NCI-H2171 treated with DMSO at 0.1 percent for 48 hours (cell line): Measurements from ENCODE around the gene BARD1.
"Not testable (repeated sequence)": the region's sequence is repeated elsewhere in the genome, so short reads cannot be mapped to it uniquely, and the experiment has no call there.

Experiments
- DNase-seq: peaks from one replicate; lab custom pipeline; 2025; lab: John Stamatoyannopoulos, UW

The BARD1 gene

GRCh38 chr2:214765180-214765579 is 44.3 kb downstream of the BARD1 start:
- DNase-seq = no peak

GRCh38 chr2:214753455-214753854 is 56.0 kb downstream of the BARD1 start:
- DNase-seq = no peak

GRCh38 chr2:214750529-214750928 is 59.0 kb downstream of the BARD1 start:
- no peak for DNase-seq

DNA sequence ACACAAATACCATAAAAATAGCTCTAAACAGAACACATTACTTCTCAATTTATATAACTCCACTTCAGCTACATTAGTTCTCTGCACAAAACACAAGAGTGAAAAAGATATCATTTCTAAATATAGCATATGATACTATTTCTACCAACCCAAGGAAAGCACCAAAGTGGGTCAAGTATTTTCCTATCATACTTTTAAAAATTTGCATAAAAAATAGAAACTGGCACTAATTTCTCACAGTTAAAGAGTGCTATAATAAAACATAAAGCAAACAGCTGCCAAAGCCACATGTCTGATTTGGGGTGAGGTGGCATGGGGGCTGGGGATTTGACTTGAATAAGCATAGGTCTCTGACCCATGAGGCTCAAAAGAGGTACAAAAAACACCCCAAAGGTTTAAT is 61.5 kb downstream of the BARD1 start:
- no peak for DNase-seq

DNA sequence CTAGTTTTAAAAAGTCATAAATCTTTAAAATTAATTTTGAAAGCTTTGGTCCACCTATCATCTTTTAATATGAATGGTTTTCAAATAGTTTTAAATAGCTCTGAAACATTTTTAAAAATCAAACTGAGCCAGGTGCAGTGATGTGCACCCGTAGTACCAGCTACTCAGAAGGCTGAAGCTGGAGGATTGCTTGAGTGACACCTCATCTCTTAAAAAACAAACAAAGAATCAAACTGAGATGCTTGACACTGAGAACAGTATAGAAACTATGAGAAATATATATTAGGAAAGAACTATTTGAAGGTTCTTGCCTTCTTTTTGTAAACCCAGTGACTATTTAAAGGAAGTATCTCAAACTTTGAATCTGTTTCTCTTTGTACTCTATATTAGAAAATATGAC is 67.4 kb downstream of the BARD1 start:
- DNase-seq = no peak

GRCh38 chr2:214740867-214741395 is 68.6 kb downstream of the BARD1 start:
- DNase-seq = no peak

DNA sequence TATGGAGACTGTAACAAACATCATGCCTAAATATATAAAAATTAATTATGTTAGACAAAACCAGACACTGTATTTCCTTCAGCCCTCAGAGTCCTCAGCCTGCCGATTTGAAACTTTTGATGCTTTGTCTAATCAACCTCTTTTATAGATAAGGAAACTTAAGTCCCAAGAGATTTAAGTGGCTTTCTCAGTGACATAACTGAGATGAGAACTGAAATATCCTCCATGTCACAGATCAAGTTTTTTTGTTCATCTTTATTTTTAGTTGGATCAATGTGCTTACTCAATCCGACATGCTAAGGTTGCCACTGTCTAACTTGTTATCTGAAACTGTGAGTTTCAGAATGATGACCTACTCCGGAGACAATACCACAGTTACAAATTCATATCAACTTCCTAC is 72.3 kb downstream of the BARD1 start:
- no peak for DNase-seq

DNA sequence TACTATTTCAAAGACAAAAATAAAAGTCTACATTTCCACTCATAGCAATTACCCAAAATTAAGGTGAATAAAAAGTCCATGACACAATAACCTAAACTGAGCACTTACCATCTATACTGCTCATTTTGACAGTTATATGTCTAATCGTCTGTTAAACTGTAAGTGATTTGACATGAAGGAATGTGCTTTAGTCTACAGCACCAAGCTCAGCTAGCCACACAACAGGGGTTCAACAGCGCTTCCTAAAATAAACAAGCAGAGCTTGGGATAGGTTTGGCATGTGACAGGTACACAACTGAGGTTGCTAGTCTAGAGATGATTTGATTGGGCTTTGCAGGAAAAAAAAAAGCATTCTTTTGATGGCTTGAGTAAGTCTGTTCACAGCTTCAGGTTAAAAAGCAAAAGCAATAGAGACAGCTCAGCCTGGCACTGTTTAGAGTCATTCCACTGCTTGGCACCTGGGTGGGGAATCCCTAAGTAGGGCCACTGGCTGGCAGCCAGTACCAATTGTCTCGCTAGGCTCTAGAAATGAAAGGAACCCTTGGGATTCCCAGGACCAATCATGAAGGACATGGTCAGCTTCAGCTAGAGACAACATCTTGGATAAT is 78.6 kb downstream of the BARD1 start:
- DNase-seq = peak; percentile 6

GRCh38 chr2:214730248-214730647 is 79.2 kb downstream of the BARD1 start:
- DNase-seq = peak; percentile 26

DNA sequence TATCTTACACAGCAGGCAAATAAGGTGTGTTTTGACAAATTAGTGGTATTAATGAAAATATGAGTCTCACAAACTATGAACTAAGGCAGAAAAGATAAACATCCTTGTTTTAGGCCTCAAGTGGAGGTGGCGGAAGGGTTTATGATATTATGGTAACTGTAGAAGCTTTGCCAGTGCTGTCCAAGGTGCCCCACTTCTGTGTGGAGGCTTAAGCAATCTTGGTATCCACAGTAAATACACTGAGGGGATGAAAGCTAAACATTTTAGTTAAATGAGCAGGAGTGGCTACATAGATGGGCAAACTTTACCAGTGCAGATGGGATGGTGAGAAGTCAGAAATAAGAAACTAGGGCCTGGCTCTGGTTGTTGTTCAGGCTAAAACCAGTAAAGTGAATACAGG is 84.7 kb downstream of the BARD1 start:
- DNase-seq = no peak

GRCh38 chr2:214717837-214718236 is 91.6 kb downstream of the BARD1 start:
- DNase-seq = not testable (repeated sequence)

DNA sequence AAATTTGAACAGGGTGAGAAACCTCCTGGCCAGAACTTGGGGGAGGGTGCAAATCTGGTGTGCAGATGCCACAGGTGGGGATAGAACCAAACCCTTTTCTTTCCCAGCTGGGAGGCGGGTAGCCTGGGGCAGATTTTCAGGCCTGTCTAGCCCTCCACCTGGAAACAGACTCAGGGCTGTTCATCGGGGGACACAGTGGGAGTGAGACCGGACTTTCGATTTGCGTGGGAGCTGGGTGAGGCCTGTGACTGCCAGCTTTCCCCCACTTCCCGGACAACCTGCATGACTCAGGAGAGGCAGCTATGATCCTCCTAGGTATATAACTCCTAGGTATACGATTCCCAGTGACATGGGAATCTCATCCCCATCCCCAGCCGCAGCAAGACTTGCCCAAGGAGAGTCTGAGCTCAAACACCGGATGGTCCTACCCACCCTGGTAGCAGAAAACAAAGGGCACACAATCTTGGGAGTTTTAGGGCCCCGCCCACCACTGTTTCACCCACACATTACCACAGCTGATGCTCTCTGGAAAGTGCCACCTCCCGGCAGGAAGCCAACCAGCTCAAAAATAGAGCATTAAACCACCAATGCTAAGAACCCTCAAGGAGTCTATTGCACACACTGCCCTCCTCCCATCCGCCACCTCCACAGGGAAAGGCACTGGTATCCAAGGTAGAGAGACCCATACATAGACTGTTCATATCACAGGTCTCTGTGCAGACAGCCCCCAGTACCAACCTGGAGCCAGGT is 92.5 kb downstream of the BARD1 start:
- no peak for DNase-seq

- no peak for DNase-seq
Observed at GRCh38 chr2:214715025-214715424, 94.5 kb downstream of the BARD1 start.

DNA sequence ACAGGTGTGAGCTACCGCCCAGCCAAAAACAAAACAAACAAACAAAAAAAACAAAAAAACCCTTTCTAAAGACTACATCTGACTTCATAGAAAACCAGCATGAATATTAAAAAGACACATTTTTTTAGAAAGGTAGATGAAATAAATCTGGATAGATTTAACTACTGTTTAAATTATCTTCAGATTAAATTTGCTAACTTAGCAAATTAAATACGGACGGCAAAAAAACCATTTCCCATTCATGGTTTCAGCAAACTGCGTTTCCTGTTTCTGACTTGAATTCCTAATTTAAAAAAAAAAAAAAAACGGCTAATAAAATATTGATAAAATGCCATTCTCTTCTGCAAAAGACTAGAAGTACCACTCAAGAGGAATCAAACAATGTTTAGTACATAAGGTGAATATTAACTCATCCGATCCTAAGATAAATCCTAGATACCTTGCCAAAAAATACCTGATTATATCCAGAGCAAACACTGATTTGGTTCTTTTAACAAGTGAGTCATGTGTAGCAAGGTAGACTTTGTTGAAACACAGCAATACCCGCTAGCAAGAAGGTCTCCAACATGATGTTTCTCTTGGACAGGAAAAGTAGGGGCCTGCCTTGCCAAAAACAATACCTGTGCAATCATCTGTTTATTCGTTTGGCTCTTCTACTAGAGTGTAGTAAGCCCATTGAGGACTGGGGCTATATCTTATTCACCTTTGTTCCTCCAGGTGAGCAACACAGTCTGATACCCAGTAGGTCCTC is 96.2 kb downstream of the BARD1 start:
- DNase-seq = no peak

- no peak for DNase-seq
Observed at GRCh38 chr2:214710729-214711128, 98.8 kb downstream of the BARD1 start.

DNA sequence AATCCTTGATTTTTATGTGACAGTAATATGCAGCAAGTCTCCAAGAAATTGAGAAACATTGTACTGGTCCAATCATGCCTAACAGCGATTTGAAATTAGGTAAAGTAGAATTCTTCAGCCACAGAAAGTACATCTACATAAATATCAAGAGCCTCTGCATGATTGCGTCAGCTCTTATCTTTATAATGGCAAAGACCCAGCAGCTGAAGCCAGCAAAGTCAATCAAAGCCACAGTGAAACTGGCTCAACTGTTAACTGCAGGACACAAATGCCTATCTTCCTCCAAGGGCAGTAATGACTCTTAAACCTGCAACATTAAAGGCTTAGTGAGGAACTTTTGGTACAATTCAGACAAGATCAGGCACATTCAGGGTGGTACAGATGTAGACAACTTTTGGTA is 102.5 kb downstream of the BARD1 start:
- no peak for DNase-seq

- DNase-seq = no peak
Observed at GRCh38 chr2:214699236-214699635, 110.2 kb downstream of the BARD1 start.

- no peak for DNase-seq
Observed at GRCh38 chr2:214696681-214697080, 112.8 kb downstream of the BARD1 start.

DNA sequence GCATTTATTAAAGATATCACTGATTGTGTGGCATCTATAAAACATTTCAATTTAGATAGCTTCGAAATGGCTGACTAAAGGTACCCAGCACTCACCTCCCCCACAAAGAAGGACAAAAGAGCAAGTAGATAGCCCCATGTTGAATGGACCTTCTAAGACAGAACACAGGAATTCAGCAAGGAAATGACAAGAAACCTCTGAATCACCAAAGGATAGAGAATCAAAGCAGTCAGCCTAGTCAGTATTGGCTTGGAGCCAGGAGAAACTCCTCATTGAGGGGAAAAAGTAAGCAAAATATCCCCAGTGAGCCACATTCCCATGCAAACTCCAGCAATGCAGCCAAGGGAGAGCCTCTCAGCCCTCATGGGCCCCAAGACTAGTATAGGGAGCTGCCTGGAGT is 113.7 kb downstream of the BARD1 start:
- no peak for DNase-seq

GRCh38 chr2:214683557-214683956 is 125.9 kb downstream of the BARD1 start:
- DNase-seq = peak; percentile 37

DNA sequence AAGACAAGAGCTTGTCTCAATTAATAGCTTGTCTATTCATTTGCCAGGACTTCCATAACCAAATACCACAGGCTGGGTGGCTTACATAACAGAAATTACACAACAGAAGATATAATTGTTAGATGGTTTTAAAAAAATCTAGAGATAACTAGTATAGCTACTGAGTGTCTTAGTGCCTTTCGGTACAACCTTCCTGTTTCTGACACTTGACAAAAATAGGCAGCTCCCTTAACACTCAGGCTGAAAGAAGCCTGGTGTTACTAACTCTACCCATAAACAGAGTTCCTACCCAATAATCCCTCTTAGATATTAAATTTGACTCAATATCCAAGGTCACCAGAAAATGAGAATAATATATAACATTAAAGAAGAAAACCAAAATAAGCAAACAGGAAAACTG is 129.7 kb downstream of the BARD1 start:
- DNase-seq = no peak

GRCh38 chr2:214676421-214677089 is 132.9 kb downstream of the BARD1 start:
- DNase-seq = no peak
